KBM-7 (cell line): ENCODE results near the gene ATP6V0E2.
A peak's percentile ranks its signal among the peaks of the same experiment; 100 is the strongest.

Source experiments
- DNase-seq: peaks from one replicate; pipeline ENCODE4 v3.0.0-alpha.2; 2015
- in situ Hi-C: fragments of 300-500 bp; cut with MboI; formaldehyde crosslinking; loops from 2 replicates; pipeline ENCODE4 v1.14.3; 2020; ENCODE audit warnings: low sequenced_read_pairs, low pct_unique_long_range_greater_than_20kb, mixed read lengths

The ATP6V0E2 gene

GRCh38 chr7:149837564-149838223 lies 36.1 kb upstream of the ATP6V0E2 start:
- no peak for DNase-seq
- in situ Hi-C loops: no loop called here

- in situ Hi-C loops: no loop called here
- peak; percentile 98 for DNase-seq
These were observed 35.4 kb upstream of the ATP6V0E2 start, which contains the start of gene ZNF862 for GRCh38 chr7:149838224-149838991. TSS of gene ZNF862 (plus strand) at chr7:149838375. CDS start at chr7:149838612, 237 bp downstream.

GRCh38 chr7:149838992-149839408 lies 34.8 kb upstream of the ATP6V0E2 start:
- DNase-seq: no peak
- in situ Hi-C loops: no loop called here

GRCh38 chr7:149839933-149840332 lies 33.8 kb upstream of the ATP6V0E2 start:
- DNase-seq: no peak
- in situ Hi-C loops: no loop called here

- DNase-seq: no peak
- in situ Hi-C loops: no loop called here
These were observed 30.2 kb upstream of the ATP6V0E2 start for GRCh38 chr7:149843566-149843965.

- no peak for DNase-seq
- in situ Hi-C loops: no loop called here
These were observed 29.3 kb upstream of the ATP6V0E2 start for GRCh38 chr7:149844445-149844844.

GRCh38 chr7:149845257-149845980 lies 28.4 kb upstream of the ATP6V0E2 start:
- in situ Hi-C loops: no loop called here

GRCh38 chr7:149846021-149846420 lies 27.7 kb upstream of the ATP6V0E2 start:
- no peak for DNase-seq
- in situ Hi-C loops: no loop called here

More at GRCh38 chr7:149845257-149845980, 28.4 kb upstream of the ATP6V0E2 start:
- DNase-seq: no peak

- no peak for DNase-seq
- in situ Hi-C loops: no loop called here
These were observed 27.2 kb upstream of the ATP6V0E2 start for GRCh38 chr7:149846436-149847046.

- in situ Hi-C loops: no loop called here
- no peak for DNase-seq
These were observed 24.6 kb upstream of the ATP6V0E2 start for GRCh38 chr7:149849174-149849573.

GRCh38 chr7:149850007-149850594 lies 23.7 kb upstream of the ATP6V0E2 start:
- DNase-seq: no peak
- in situ Hi-C loops: no loop called here

GRCh38 chr7:149850716-149851115 lies 23.1 kb upstream of the ATP6V0E2 start:
- no peak for DNase-seq
- in situ Hi-C loops: no loop called here

- in situ Hi-C loops: no loop called here
- DNase-seq: no peak
These were observed 22.3 kb upstream of the ATP6V0E2 start for GRCh38 chr7:149851449-149851848.

- in situ Hi-C loops: no loop called here
- DNase-seq: no peak
These were observed 20.6 kb upstream of the ATP6V0E2 start for GRCh38 chr7:149853157-149853556.

GRCh38 chr7:149854611-149855360 lies 19.0 kb upstream of the ATP6V0E2 start:
- in situ Hi-C loops: no loop called here
- peak; percentile 28 for DNase-seq

GRCh38 chr7:149855361-149856305 lies 18.1 kb upstream of the ATP6V0E2 start:
- in situ Hi-C loops: no loop called here
- DNase-seq: peak; percentile 18

GRCh38 chr7:149856583-149856982 lies 17.2 kb upstream of the ATP6V0E2 start:
- in situ Hi-C loops: no loop called here
- no peak for DNase-seq
